Mucosa of rectum (tissue), 2 donors: ENCODE measurements around the gene GPR149.

Experiments
- H3K27ac ChIP-seq, 2 donors: one replicate each; pipeline ENCODE4 v1.7.0; 2013; ENCODE audit warnings: inconsistent platforms in 2 of 2, low read depth in 2 of 2, low read length in 2 of 2
- H3K27me3 ChIP-seq, 2 donors: one replicate each; pipeline ENCODE4 v1.7.0; 2013; ENCODE audit warnings: low read length in 2 of 2; ENCODE audit not compliant: control insufficient read depth in 2 of 2, insufficient read depth in 2 of 2
- H3K36me3 ChIP-seq, 2 donors: one replicate each; pipeline ENCODE4 v1.7.0; 2013; ENCODE audit warnings: low read length in 2 of 2; ENCODE audit not compliant: control insufficient read depth in 2 of 2, insufficient read depth in 2 of 2
- H3K4me1 ChIP-seq, 2 donors: one replicate each; pipeline ENCODE4 v1.7.0; 2013; ENCODE audit warnings: low read length in 2 of 2, mild to moderate bottlenecking in 1 of 2; ENCODE audit not compliant: control insufficient read depth in 2 of 2, insufficient read depth in 2 of 2
- H3K4me3 ChIP-seq, 2 donors: one replicate each; pipeline ENCODE4 v1.7.0; 2013; ENCODE audit warnings: low read length in 2 of 2
- H3K9ac ChIP-seq, 2 donors: one replicate each; pipeline ENCODE4 v1.7.0; 2013; ENCODE audit warnings: low read length in 2 of 2, low read depth in 1 of 2, mild to moderate bottlenecking in 1 of 2
- H3K9me3 ChIP-seq, 2 donors: one replicate each; pipeline ENCODE4 v1.7.0; 2013; ENCODE audit warnings: low read length in 2 of 2; ENCODE audit not compliant: control insufficient read depth in 2 of 2
- donor health status: healthy.
- donor health status: Normal muscosa, but diverticular disease.

The GPR149 gene

GRCh38 chr3:154349223-154349622, 80.8 kb downstream of the GPR149 start:
- no peak overlapping the region for H3K9ac ChIP-seq
- no peak overlapping the region for H3K4me3 ChIP-seq
- no peaks in the 10 kb centered on the region for H3K4me1 ChIP-seq
- H3K27ac ChIP-seq = no peak overlapping the region
- H3K36me3 ChIP-seq = no peaks in the 10 kb centered on the region
- no peaks in the 10 kb centered on the region for H3K9me3 ChIP-seq
- no peaks in the 10 kb centered on the region for H3K27me3 ChIP-seq

DNA sequence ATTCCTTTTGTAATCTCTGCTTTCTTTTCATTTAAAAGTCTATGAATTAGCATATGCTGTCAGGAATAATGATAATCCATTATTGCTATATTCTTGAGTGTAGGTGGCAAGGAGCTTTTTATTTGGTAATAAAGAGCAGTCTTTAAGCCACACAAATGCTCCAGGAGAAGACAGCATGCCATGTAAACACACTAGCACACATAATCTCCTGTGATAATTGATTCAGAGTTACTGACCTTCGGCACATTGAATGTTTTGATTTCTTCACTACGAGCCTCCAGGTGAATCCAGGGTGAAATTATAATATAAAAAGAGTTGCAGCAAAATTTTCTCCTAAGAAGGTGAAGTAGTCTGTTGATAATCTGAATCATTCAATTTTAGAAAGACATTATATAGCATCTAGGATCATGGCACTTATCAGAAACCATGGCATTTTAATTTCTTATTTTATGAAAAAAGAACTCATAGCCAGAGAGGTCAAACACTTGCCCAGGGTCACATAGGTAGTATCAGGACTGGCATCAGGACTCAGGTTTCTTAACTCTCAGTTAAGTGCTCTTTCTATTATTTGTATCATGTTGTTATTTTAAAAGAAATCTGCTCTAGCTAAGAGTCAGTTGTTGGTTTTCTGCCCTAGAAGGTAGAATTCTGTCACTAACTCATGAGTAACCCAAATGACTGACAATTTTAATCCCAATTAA, 84.4 kb downstream of the GPR149 start:
- no peaks in the 10 kb centered on the region for H3K36me3 ChIP-seq
- H3K27me3 ChIP-seq = no peaks in the 10 kb centered on the region
- no peak overlapping the region for H3K9ac ChIP-seq
- no peaks in the 10 kb centered on the region for H3K4me1 ChIP-seq
- H3K9me3 ChIP-seq = no peaks in the 10 kb centered on the region
- H3K4me3 ChIP-seq = no peak overlapping the region
- H3K27ac ChIP-seq = no peak overlapping the region

GRCh38 chr3:154338570-154338969, 91.4 kb downstream of the GPR149 start:
- no peak overlapping the region for H3K9ac ChIP-seq
- no peaks in the 10 kb centered on the region for H3K27me3 ChIP-seq
- H3K36me3 ChIP-seq = no peaks in the 10 kb centered on the region
- H3K27ac ChIP-seq = no peak overlapping the region
- no peaks in the 10 kb centered on the region for H3K4me1 ChIP-seq
- H3K4me3 ChIP-seq = no peak overlapping the region
- H3K9me3 ChIP-seq = no peaks in the 10 kb centered on the region

- H3K9me3 ChIP-seq = no peaks in the 10 kb centered on the region
- H3K27ac ChIP-seq = no peak overlapping the region
- H3K9ac ChIP-seq = no peak overlapping the region
- no peaks in the 10 kb centered on the region for H3K4me1 ChIP-seq
- no peaks in the 10 kb centered on the region for H3K36me3 ChIP-seq
- no peak overlapping the region for H3K4me3 ChIP-seq
- H3K27me3 ChIP-seq = no peaks in the 10 kb centered on the region
Measured at GRCh38 chr3:154338008-154338407, 92.0 kb downstream of the GPR149 start.

DNA sequence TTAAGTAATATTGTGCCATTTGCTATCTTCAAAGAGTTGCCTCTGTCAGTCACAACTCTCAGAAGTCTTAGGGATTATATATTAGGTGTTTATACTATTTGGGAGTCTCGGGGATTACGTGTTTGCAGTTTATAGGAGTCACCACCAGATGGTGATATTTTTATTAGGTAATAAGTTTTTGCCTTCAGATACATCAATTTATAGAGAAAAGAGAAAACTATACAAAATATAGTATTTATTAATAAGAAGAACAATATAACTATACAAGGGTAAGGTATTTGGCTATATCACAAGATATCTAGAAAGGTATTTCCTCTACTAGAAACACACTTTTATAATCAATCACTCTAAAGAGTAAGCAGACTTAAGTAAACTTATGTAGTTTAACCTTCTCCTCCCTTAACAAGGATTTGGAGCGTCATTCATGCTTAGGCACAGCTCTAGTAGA, 95.0 kb downstream of the GPR149 start:
- H3K9ac ChIP-seq = no peak overlapping the region
- H3K4me3 ChIP-seq = no peak overlapping the region
- H3K36me3 ChIP-seq = no peaks in the 10 kb centered on the region
- no peaks in the 10 kb centered on the region for H3K4me1 ChIP-seq
- peaks cover 0 to 4% of the 10 kb centered on the region in 2 donors for H3K27me3 ChIP-seq
- no peaks in the 10 kb centered on the region for H3K9me3 ChIP-seq
- H3K27ac ChIP-seq = no peak overlapping the region

GRCh38 chr3:154327871-154328270, 102.1 kb downstream of the GPR149 start:
- H3K4me3 ChIP-seq = no peak overlapping the region
- H3K4me1 ChIP-seq = peaks cover 5 to 7% of the 10 kb centered on the region in 2 donors
- H3K9ac ChIP-seq = no peak overlapping the region
- no peaks in the 10 kb centered on the region for H3K36me3 ChIP-seq
- H3K27ac ChIP-seq = no peak overlapping the region
- H3K9me3 ChIP-seq = no peaks in the 10 kb centered on the region
- peaks cover 0 to 6% of the 10 kb centered on the region in 2 donors for H3K27me3 ChIP-seq

GRCh38 chr3:154324919-154325318, 105.1 kb downstream of the GPR149 start:
- Histone ChIP-seq H3K27me3 (peaks cover 0 to 2% of the 10 kb centered on the region in 2 donors), H3K4me3 (peak overlapping the region; percentile 81 to 98), H3K9ac (peak overlapping the region in 1 of 2 donors; percentile 66), H3K4me1 (peaks cover 5 to 9% of the 10 kb centered on the region in 2 donors), H3K27ac (peak overlapping the region; percentile 87 to 92), H3K9me3 (no peaks in the 10 kb centered on the region), H3K36me3 (no peaks in the 10 kb centered on the region)

GRCh38 chr3:154323891-154324738, 105.9 kb downstream of the GPR149 start, which contains the start of gene DHX36:
Gene DHX36, minus strand, starts transcription at chr3:154324487. Its CDS starts 71 bp downstream, at chr3:154324416.
- Histone ChIP-seq H3K4me1 (peaks cover 5 to 9% of the 10 kb centered on the region in 2 donors), H3K36me3 (no peaks in the 10 kb centered on the region), H3K27me3 (no peaks in the 10 kb centered on the region), H3K27ac (peak within 1 kb of the TSS; percentile 87 to 92), H3K4me3 (peak within 1 kb of the TSS; percentile 81 to 98), H3K9me3 (no peaks in the 10 kb centered on the region), H3K9ac (peak within 1 kb of the TSS; percentile 66 to 84)

GRCh38 chr3:154316974-154317767, 112.8 kb downstream of the GPR149 start:
- Histone ChIP-seq H3K9me3 (no peaks in the 10 kb centered on the region), H3K27ac (no peak overlapping the region), H3K9ac (no peak overlapping the region), H3K27me3 (no peaks in the 10 kb centered on the region), H3K36me3 (peaks cover 14 to 18% of the 10 kb centered on the region in 2 donors), H3K4me1 (no peaks in the 10 kb centered on the region), H3K4me3 (no peak overlapping the region)
